Uterus (tissue), 2 donors: ENCODE results near the gene EXOC4.

Experiments used
- POLR2A ChIP-seq, 2 donors: fragments of 450-650 bp; IDR thresholded peaks; one replicate each; pipeline ENCODE4 v1.6.1; 2016; ENCODE audit warnings: antibody characterized with exemption in 2 of 2, mild to moderate bottlenecking in 1 of 2, moderate library complexity in 1 of 2
- TF ChIP-seq, protein P1 (sequence below), 4 experiments: fragments of 200-600 bp in 2 of 4; fragments of 450-650 bp in 2 of 4; sonication (generic) in 2 of 4; IDR thresholded peaks; one replicate each; pipeline ENCODE4 v1.5.1; 2016 to 2019; ENCODE audit warnings: antibody characterized with exemption in 4 of 4, mild to moderate bottlenecking in 2 of 4, moderate library complexity in 1 of 4

DNA sequence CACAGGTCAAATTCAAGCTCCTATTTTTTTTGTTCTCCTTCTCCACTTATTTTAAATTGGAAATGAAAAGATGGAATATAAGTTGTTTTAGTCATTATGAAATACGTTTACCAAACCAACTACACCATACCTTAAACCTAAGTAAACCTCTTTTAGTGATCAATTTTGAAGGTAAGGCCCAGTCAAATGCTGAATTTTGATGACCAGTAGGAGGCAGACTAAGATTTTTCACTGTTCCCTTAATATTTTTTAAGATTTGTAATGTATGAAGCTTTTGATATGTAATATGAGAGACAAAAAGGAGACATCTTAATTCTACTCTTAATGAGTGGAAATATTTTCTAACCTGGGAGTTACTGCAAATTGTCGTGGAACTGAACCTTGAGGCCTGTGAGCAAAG lies 311.6 kb downstream of the EXOC4 start:
- no peak for TF ChIP-seq POLR2A (IDR thresholded peaks at IDR 0.05)
- TF ChIP-seq, protein P1, sequence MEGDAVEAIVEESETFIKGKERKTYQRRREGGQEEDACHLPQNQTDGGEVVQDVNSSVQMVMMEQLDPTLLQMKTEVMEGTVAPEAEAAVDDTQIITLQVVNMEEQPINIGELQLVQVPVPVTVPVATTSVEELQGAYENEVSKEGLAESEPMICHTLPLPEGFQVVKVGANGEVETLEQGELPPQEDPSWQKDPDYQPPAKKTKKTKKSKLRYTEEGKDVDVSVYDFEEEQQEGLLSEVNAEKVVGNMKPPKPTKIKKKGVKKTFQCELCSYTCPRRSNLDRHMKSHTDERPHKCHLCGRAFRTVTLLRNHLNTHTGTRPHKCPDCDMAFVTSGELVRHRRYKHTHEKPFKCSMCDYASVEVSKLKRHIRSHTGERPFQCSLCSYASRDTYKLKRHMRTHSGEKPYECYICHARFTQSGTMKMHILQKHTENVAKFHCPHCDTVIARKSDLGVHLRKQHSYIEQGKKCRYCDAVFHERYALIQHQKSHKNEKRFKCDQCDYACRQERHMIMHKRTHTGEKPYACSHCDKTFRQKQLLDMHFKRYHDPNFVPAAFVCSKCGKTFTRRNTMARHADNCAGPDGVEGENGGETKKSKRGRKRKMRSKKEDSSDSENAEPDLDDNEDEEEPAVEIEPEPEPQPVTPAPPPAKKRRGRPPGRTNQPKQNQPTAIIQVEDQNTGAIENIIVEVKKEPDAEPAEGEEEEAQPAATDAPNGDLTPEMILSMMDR (IDR thresholded peaks at IDR 0.05) = no peak
